Smooth muscle cell (in vitro differentiated cells): ENCODE data around the gene PRSS27. TPM values are rescaled to one million over a fixed set of nuclear protein-coding genes. Genes with fewer than 3 reads are reported as not detected.

Source experiments
- DNase-seq: peaks from one replicate; lab custom pipeline; 2025; ENCODE audit not compliant: unreplicated experiment; lab: John Stamatoyannopoulos, UW
- H2AFZ ChIP-seq: fragments of 200-600 bp; sonication (generic); 2 replicates; pipeline ENCODE4 v1.6.0; 2016; ENCODE audit warnings: antibody characterized with exemption, low read depth, mild to moderate bottlenecking
- H3F3A ChIP-seq: fragments of 200-600 bp; sonication (generic); 2 replicates; pipeline ENCODE4 v1.6.0; 2017; ENCODE audit warnings: antibody characterized with exemption, low read depth
- H3K27ac ChIP-seq: fragments of 200-600 bp; sonication (generic); 2 replicates; pipeline ENCODE4 v1.5.1; 2016; ENCODE audit warnings: low read depth, mild to moderate bottlenecking
- H3K27me3 ChIP-seq: fragments of 200-600 bp; sonication (generic); 2 replicates; pipeline ENCODE4 v1.6.1; 2016; ENCODE audit warnings: low read depth, mild to moderate bottlenecking
- H3K36me3 ChIP-seq: fragments of 200-600 bp; sonication (generic); 2 replicates; pipeline ENCODE4 v1.5.1; 2016; ENCODE audit warnings: low read depth
- H3K4me1 ChIP-seq: fragments of 200-600 bp; sonication (generic); 2 replicates; pipeline ENCODE4 v1.5.1; 2016; ENCODE audit warnings: low read depth
- H3K4me2 ChIP-seq: fragments of 200-600 bp; sonication (generic); 2 replicates; pipeline ENCODE4 v1.6.0; 2016; ENCODE audit warnings: mild to moderate bottlenecking
- H3K4me3 ChIP-seq: fragments of 200-600 bp; sonication (generic); 2 replicates; pipeline ENCODE4 v1.5.1; 2016; ENCODE audit warnings: mild to moderate bottlenecking
- H3K79me2 ChIP-seq: fragments of 200-600 bp; sonication (generic); 2 replicates; pipeline ENCODE4 v1.6.0; 2016; ENCODE audit warnings: low read depth, mild to moderate bottlenecking
- H3K9ac ChIP-seq: fragments of 200-600 bp; sonication (generic); 2 replicates; pipeline ENCODE4 v1.6.0; 2016; ENCODE audit warnings: low read depth
- H3K9me3 ChIP-seq: fragments of 200-600 bp; sonication (generic); replicated peaks from 2 replicates; pipeline ENCODE4 v1.5.1; 2016; ENCODE audit warnings: low read depth
- H4K20me1 ChIP-seq: fragments of 200-600 bp; sonication (generic); 2 replicates; pipeline ENCODE4 v1.6.0; 2016; ENCODE audit warnings: low read depth
- CTCF ChIP-seq: fragments of 200-600 bp; sonication (generic); IDR thresholded peaks from 2 replicates; pipeline ENCODE4 v1.5.1; 2017; ENCODE audit warnings: borderline replicate concordance, mild to moderate bottlenecking, antibody characterized with exemption; ENCODE audit not compliant: insufficient read depth, poor library complexity, severe bottlenecking
- WGBS: methylation state at CpG from one replicate; pipeline ENCODE4 v1.1.7; 2016; ENCODE audit warnings: low lambda C conversion rate; 5-methylcytosine and 5-hydroxymethylcytosine counted together
- polyA plus RNA-seq: library from polyadenylated mRNA; unstranded; fragments of >200 nt; fragmentation: Nextera tagmentation; extraction: Ambion mirVana; gene quantifications from 2 replicates; pipeline ENCODE4 v1.2.1, GENCODE V29; 2016
- total RNA-seq: library from RNA; depleted of rRNA; stranded (reverse); fragments of >200 nt; gene quantifications from 2 replicates; pipeline ENCODE4 v1.2.3, GENCODE V29; 2014

The PRSS27 gene
- total and polyA plus RNA-seq, 2 experiments from 2014 or later, result 0.63 to 3.3 TPM

- Histone ChIP-seq H3K27ac (no peak overlapping the region), H2AFZ (no peak overlapping the region), H3K4me2 (no peak overlapping the region), H3K9ac (no peak overlapping the region), H3K36me3 (no peaks in the 10 kb centered on the region), H3K9me3 (no peaks in the 10 kb centered on the region), H3K4me1 (no peaks in the 10 kb centered on the region), H3K27me3 (no peaks in the 10 kb centered on the region), H3F3A (no peaks in the 10 kb centered on the region), H4K20me1 (peaks cover 29% of the 10 kb centered on the region), H3K79me2 (no peaks in the 10 kb centered on the region), H3K4me3 (no peak overlapping the region)
- no peak for DNase-seq
- TF ChIP-seq CTCF, result no peak
- 86% methylated on average over 19 of the region's 22 CpGs for WGBS
Measured at GRCh38 chr16:2711370-2712062, 8.5 kb downstream of the PRSS27 start.

GRCh38 chr16:2710711-2711231 lies 9.3 kb downstream of the PRSS27 start:
- no peaks in the 10 kb centered on the region for H3K27me3 ChIP-seq
- H3F3A ChIP-seq, result no peaks in the 10 kb centered on the region
- peaks cover 29% of the 10 kb centered on the region for H4K20me1 ChIP-seq
- H3K4me1 ChIP-seq, result no peaks in the 10 kb centered on the region
- 93% methylated on average over 10 of the region's 11 CpGs for WGBS
- H3K79me2 ChIP-seq, result no peaks in the 10 kb centered on the region
- no peaks in the 10 kb centered on the region for H3K36me3 ChIP-seq
- TF ChIP-seq CTCF, result no peak
- H3K9me3 ChIP-seq, result no peaks in the 10 kb centered on the region
- H3K4me2 ChIP-seq, result no peak overlapping the region
- H2AFZ ChIP-seq, result no peak overlapping the region
- no peak overlapping the region for H3K4me3 ChIP-seq
- no peak overlapping the region for H3K9ac ChIP-seq
- no peak overlapping the region for H3K27ac ChIP-seq
- no peak for DNase-seq

GRCh38 chr16:2710021-2710710 lies 9.9 kb downstream of the PRSS27 start:
- Histone ChIP-seq H3K9me3 (no peaks in the 10 kb centered on the region), H3K27ac (no peak overlapping the region), H3F3A (no peaks in the 10 kb centered on the region), H3K4me3 (no peak overlapping the region), H3K36me3 (no peaks in the 10 kb centered on the region), H3K79me2 (no peaks in the 10 kb centered on the region), H3K4me1 (no peaks in the 10 kb centered on the region), H4K20me1 (peaks cover 33% of the 10 kb centered on the region), H3K27me3 (no peaks in the 10 kb centered on the region), H3K4me2 (no peak overlapping the region), H2AFZ (no peak overlapping the region), H3K9ac (no peak overlapping the region)
- no peak for TF ChIP-seq CTCF
- WGBS, result 97% methylated on average over 15 of the region's 20 CpGs
- no peak for DNase-seq
